G401 (cell line): ENCODE results near the gene KCTD1. TPM values are rescaled to one million over a fixed set of nuclear protein-coding genes. Genes with fewer than 3 reads are reported as not detected.
"Not testable (repeated sequence)": the region's sequence is repeated elsewhere in the genome, so short reads cannot be mapped to it uniquely, and the experiment has no call there.

Experiments used
- DNase-seq: peaks from one replicate; pipeline ENCODE4 v3.0.0-alpha.2; 2015; ENCODE audit warnings: low spot score
- in situ Hi-C: cut with HindIII; loops from 2 replicates; pipeline ENCODE4 v1.10.0; 2016; ENCODE audit warnings: low sequenced_read_pairs, mixed read lengths
- total RNA-seq: library from RNA; depleted of rRNA; stranded (reverse); fragments of >200 nt; shearing (Covaris generic); gene quantifications from 2 replicates; pipeline ENCODE4 v1.2.3, GENCODE V29; 2014

The KCTD1 gene
- total RNA-seq, 1 experiment from 2014 or later: 11.5 TPM

DNA sequence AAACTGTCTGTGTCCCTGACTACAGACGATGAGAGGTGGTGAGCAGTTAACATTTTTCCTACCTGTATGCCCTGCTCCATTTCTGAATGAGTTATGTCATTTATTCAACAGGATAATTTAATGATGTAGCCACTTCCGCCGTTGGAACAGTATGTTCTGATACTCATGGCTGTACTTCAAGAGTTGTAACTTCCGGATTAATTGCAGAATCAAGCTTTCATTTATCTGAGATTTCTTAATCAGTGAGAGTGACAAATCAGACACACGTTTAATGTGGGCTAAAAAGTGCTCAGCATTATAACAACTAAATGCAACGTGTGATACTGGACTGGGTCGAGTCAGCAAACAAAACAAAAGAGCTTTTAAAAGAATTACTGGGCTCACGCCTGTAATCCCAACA, 107.7 kb downstream of the KCTD1 start:
- DNase-seq: no peak
- in situ Hi-C loops: no loop called here

DNA sequence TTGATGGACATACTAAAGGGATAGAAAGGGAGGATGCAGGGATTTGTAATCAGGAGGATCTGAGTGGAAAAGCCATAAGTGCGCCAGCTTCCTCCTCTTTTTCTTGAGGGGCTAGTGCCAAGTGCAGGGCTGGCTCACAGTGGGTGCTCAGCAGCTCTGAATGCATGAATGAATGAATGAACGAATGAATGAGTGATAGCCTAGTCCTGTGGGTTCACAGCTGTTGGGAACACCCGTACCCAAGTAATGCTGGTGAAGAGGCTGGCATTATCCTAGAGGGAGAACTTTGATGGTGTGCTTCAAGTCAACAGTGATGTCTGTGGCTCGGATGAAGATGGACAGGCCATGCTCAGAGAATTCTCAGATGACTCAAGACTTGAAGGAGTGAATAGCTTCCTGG, 108.8 kb downstream of the KCTD1 start:
- DNase-seq: no peak
- in situ Hi-C loops: no loop called here

DNA sequence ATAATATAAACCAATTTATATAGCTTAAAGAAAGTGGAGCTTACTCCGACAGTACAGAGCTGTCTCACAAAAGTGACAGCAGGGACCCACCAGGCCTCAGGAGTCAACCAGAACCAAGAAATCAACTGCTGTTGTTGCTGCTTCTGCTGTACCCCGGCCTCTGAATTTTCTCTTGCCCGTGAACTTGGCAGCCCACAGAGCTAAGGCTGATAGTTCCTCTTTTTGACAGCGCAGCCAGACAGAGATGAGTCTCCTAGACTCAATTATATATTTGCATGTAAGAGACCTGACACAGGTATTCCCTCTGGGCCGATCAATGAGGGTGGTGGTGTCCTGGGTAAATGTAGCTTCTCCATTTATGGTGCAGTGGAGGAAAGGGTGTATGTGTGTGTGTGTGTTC, 109.4 kb downstream of the KCTD1 start:
- in situ Hi-C loops: no loop called here
- no peak for DNase-seq

DNA sequence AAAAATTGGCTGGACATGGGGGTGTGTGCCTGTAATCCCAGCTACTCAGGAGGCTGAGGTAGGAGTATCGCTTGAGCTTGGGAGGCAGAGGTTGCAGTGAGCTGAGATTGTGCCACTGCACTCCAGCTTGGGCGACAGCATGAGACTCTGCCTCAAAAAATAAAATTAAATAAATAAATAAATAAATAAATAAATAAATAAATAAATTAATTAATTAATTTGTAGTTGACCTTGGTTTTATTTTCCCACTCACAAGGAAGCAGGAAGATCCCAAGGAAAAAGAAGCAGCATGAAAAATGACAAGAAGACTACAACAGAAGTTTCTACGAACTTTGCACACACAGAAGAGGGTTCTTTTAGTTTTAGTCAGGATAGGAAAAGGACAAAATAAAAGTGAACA, 110.7 kb downstream of the KCTD1 start:
- DNase-seq, in situ Hi-C loops: not testable (repeated sequence)

DNA sequence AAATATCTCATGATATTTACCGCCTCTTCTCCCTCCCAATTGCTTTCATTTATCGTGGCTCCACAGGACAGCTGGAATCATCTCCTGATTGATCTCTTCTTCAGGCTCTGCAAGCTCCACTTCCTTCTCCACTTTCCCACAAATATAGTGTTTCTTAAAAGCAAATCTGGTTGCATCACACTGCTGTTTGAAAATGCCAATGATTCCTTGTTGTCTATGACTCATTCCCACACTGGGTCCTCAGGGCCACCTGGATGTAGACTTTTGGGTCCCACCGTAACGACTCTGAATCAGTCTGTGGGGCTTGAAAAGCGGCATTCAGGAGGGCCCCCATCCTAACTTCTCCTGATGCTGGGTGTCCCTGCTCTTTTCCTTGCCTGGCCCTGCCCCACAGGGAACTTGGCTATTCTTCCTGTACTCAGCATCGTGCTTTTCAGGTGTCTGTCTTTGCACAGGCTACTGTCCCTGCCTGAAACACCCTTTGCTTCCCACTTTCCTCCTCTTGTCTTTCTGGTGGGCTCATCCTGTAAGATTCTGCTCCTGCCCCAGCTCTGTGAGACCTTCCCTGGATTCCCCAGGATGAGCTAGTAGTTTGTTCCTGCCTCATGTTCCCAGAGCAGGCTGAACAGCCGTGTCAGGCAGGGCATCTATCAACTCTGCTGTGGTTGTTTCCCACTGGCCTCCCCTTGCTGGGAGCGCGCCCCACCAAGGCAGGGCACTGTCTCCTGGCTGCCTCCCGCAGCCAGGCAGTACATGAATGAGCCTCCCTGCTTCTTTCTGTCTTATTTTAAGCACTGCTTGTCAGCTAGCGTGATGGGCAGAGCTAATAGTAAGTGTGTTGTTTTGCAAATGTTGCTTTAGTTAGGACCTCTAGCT, 111.9 kb downstream of the KCTD1 start:
- in situ Hi-C loops: no loop called here

DNA sequence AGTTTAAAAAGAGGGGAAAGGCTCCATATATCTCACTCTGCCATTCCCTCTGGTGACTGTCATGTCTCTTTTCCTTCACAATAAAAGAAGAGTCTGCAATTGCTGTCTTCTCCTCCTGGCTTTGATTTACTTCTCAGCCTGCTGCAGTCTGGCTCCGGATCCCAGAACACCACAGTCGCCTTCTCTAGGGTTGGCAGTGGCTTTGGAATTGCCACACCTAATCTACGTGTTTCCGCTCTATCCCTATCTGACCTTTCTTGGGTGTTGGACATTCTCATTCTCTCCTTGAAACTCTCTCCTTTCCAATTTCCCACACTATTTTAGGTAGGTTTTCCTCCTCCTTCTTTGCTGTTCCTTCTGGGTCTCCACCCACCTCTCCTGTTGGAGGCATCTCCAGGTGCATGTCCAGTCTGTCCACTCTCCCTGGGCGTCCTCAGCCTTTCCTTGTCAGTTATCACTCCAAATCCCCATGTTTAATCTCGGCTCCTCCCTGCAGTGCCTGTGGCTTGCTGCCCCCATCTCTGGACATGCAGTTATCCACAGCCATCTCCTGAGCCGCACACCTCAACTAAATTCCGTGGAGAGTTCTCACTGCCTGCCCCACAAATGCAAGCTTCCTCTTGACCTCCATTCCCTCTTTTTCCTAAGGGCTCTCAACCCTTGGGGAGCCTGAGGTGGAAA, 112.8 kb downstream of the KCTD1 start:
- in situ Hi-C loops: no loop called here
- DNase-seq: no peak

More for the DNA sequence above, 111.9 kb downstream of the KCTD1 start:
- DNase-seq: no peak

DNA sequence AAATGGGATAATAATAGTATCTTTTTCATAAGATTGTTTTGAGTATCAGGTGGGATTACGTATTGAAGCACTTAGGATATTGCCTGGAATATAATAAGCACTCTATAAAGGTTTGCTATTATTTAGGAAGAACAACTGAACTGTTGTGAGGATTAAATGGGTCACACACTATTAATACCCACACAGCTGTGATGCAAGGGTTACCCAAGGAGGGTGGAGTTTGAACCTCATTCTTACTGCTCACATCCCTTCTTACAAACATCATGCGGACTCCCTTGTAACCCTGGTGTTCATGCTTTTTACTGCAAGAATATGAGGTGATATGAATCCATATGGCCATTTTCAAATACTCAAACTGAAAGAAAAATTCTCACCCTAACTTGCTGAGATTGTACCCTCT, 113.5 kb downstream of the KCTD1 start:
- in situ Hi-C loops: no loop called here
- DNase-seq: no peak

DNA sequence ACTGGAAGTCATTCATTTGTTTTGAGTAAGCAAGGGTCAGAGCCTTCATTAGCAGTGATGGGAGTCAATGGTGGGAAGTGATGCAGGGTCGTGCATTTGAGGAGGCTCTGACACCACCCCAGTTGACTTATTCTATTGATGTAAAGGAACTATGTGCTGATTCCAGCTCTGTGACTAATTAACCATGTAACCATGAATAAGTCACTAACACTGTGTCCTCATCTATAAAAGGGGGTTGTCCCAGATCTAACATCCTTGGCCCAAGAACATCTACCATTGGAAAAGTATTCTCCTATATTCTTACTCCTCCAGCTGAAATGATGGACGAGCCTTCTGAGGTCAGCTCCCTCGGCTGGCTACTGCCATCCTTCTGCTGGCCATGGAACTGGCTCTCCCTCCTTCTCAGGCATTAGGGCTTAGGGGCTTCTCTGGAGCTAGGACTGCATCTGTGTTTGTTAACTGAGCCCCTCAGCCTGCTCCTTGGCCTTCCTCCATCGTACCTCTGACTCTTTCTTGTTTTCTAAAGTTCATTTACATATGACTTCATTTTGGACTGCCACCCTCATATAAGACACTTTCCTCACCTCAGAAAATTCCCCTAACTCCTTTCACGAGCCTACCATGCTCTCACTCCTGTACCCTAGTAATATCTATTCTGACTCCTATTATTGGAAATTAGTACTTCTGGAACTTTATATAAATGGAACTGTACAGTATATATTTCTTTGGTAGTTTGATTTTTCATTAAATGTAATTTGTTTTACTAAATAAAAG, 115.5 kb downstream of the KCTD1 start:
- in situ Hi-C loops: no loop called here
- DNase-seq: no peak

DNA sequence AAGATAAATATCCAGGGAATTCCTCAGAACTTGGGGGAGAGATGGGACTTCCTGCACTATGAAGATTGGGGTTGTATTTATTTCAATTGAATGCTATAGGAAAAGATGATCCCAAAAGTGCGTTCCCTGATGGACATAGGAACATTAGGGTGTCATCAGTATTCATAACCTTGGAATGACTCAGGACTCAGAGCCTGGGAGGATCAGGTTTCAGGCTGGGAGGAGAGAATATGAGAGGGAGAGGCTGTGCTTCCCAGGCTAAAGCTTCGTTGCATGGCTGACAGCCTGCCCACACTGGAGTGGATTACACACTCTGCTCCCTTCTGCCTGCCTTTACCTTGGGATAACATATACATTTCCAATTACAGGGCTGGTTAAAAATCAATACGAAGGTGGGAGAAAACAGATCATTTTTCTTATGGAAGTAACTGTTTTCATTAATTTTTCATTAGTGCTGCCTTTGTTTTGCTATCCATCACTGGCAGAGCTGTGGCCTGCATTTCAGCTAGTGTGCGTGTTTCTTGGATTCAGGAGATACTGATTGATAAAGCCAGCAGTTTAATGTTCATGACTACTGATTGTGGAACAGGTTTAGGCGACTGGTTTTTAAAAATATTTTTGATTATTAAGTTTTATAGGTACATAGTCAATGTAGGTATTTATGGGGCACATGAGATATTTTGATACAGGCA, 118.7 kb downstream of the KCTD1 start:
- in situ Hi-C loops: no loop called here
- no peak for DNase-seq

DNA sequence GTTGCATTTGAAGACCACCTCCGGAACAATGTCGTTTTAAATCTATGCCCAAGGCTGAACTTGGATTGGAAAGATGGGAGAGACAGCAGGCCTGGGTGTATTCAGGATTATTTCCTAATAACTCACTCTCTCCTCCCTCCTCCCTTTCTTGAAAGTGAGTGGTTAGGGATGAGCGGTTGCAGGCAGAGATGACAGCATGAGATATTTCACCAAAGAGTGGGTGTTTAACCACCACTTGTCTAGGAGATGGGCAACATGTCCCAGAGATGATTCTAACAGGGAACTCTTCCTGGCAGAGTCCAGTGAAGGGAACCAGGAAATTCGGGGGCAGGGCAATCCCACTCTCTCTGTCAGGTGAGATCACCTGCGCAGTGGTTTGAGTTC, 123.2 kb downstream of the KCTD1 start:
- in situ Hi-C loops: no loop called here
- DNase-seq: no peak

DNA sequence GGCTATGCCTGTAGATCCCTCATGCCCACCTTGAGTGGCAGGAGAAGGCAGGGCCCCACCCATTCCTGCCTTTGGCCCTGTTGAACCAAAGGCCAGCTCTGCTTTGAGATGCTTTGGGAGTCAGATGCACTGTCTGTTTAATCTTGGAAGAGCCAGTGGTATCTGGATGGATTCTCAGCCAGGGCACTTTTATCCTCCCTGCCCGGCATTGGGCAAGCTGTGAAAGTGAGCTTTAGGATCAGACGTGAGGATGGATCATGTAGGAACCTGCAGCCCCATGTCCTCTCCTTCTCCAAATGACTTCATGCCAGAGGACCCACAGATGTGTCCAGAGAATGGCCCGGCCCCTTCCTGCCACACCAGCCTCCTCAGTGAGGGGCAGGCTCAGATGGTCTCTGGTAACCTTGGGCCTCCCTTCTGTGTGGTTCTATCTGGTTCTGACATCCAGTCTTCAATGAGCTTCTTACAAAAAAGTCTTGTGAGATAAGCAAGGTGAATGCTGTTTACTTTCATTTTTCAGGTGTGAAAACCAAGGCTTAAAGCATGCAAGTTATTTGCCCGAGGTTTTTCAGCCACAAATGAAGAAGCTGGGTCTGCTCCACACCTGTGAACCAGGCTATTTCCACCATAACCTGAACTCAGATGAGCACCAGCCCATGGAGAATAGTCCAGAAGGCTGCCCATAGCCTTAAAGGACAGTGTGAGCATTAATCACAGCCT, 123.8 kb downstream of the KCTD1 start:
- no peak for DNase-seq
- in situ Hi-C loops: no loop called here

DNA sequence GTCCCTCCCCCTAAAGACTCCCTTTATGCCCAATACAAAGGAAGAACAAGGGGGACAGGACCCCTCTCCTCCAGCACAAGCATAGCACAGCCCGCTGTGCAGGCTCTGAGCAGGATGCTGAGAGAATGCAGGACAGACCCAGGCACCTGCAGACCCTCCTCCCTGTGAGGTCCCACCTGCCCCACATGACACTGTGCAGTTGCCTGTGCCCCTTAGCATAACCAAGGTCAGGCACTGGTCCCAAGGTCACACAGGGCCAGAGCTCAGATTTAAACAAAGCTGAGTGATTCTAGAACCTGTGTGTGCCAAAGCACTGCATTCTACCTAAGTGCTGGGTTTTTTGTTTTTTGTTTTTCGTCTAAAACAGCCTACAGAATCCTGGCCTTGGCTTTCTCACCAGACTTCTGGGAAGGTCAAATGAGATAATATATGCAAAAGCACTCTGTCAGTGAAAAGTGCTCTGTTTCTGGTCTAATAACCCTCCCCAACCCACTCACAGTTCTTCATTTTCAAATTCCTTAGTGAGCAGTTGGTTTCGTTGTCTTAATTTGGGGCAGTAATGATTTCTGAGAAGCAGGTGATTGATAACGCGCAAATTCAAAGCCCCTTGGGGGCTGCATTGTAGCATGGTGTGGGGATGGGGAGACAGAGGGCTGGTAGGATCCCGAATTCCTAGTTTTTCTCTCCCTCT, 125.7 kb downstream of the KCTD1 start:
- DNase-seq: no peak
- in situ Hi-C loops: no loop called here

DNA sequence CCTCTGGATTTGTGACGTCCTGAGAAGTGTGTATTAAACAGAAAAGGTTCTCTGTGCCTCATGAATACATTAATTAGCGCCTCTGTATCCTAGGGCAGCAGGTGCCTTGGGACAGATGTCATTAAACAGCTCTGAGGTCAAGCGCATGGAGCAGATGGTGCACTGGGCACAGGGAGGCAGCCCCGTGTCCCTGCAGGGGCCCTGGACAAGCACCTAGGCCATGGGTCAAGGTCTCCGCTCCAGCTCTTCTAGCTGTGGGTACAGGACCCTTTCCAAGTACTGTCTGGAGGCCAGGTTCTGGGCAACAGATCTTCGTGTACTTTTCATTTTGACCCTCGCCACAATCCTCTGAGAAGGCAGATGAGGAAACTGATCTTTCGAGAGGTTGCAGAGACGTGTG, 126.4 kb downstream of the KCTD1 start:
- in situ Hi-C loops: no loop called here
- DNase-seq: no peak

DNA sequence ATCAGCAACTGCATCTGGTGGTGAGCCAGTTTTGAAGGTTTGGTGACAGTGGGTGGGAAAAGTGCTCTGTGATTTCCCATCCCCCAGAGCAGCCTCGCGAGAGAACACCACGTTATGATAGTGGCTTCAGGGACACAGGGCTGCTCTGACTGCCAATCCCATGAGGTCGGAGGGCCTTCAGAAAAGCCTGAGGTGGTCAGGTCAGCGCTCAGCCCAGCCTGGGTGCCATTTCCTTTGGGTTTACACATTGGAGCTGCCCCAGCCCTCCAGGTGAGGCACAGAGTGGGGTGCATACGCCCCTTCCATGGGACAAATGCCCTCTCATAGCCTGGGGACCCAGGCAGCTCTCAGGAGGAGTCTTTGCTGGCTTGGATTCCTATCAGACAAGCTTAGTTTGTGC, 126.8 kb downstream of the KCTD1 start:
- DNase-seq: no peak
- in situ Hi-C loops: no loop called here

DNA sequence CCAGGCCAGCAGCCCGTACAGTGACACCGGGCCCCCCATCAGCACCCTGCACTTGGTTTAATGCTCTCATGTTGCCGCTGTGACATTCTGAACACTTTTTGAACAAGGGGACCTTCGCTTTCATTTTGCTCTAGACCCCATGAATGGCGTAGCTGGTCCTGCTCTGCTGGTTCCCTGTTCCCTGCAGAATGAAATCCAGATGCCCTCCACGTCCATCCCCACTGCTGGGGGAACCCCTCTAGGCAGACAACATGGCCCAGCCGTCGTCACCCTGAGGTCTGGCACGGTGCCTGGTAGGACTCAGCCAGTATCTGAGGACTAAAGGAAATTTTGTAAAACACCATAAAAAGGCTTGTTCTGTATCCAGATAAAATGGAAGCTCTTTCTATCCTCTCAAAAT, 128.6 kb downstream of the KCTD1 start:
- no peak for DNase-seq
- in situ Hi-C loops: no loop called here

DNA sequence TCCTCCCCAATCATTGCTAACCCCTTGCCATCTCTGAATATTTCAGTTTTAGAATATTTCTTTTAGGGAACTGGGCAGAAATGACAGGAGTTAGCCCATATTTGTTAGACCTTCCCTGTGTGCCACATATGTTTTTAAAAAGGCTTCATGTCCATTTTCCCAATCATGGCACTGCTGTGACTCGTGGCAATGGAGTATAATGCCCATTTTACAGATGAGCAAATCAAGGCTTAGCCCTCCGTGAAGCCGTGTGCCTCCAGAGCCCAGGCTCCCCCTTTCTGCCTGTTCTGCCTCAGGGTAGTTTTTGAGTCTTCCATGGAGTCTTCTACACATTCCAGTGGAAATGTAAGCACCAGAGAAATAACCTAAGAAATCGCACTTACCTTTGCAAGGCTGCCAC, 130.1 kb downstream of the KCTD1 start:
- in situ Hi-C loops: no loop called here
- DNase-seq: no peak

DNA sequence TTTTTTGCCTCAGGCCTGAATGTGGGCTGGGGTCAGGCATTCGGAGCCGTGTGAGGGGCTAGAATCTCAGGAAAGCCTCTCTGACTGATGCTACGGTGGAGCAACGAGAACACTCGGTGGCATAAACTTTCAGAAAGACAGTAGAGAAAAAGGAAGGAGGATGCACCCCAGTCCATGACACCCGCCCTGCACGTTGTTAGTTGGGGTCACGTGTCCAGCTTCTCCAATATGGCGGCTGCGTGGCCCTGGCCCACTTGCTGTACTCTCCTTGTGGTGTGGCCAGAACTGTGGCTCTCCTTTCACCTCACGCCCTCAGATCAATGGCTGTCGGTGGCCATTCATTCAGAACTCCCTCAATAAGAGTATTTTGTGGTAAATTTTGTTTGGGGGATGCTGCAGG, 131.2 kb downstream of the KCTD1 start:
- in situ Hi-C loops: no loop called here
- DNase-seq: no peak

DNA sequence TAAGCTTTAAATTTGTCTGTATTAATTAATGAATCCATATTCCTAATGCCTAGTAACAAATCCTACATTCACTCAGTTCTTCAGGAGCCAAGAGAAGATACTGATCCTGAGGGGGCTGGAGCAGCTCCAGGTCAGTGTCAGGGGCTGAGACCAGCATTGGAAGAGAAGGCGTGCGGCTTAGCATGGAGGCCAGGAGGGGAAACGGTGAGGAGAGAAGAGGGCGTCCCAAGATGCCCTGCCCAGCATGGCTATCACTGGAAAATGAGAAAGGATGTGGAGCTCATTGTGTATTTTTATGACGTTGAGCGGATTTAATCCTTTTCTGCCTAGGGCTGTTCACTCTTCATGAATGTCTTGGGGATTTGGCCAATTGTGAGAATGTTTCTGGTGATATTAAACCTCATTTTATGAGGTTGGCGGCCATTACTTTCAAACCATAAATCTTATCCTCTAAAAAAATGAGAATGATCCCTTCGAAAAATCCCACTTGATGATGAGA, 131.7 kb downstream of the KCTD1 start:
- DNase-seq: no peak
- in situ Hi-C loops: no loop called here
